Tibial nerve (tissue), 4 donors: ENCODE results near the gene RSPH3.

ENCODE experiments used
- EP300 ChIP-seq, 2 donors: sonication (generic); formaldehyde crosslinking; IDR thresholded peaks; one replicate each; pipeline ENCODE4 v1.6.1; 2017; ENCODE audit warnings: antibody characterized with exemption in 2 of 2, mild to moderate bottlenecking in 1 of 2
- TF ChIP-seq, protein P1 (sequence below), 5 experiments: fragments of 200-600 bp in 3 of 5; fragments of 450-650 bp in 2 of 5; sonication (generic) in 3 of 5; IDR thresholded peaks; one replicate each; pipeline ENCODE4 v1.5.1; 2016 to 2019; ENCODE audit warnings: antibody characterized with exemption in 5 of 5, mild to moderate bottlenecking in 3 of 5, moderate library complexity in 2 of 5

DNA sequence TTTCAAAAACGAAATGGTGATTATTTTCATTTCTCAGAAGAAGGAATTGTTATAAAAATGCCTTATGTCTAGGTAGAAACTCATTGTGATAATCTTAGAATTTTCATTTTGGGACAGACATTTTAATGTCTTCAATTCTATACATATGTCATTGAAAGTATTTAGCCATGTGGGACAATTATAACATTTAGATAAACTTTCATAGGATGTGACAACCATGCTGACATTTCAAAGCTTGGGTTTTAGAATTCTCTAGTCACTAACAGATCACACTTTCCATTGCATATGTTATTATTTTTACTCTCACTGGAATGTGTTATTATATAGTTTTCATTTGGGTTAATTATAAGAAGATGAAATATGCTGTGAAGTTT is 39.9 kb upstream of the RSPH3 start:
- TF ChIP-seq, protein P1, sequence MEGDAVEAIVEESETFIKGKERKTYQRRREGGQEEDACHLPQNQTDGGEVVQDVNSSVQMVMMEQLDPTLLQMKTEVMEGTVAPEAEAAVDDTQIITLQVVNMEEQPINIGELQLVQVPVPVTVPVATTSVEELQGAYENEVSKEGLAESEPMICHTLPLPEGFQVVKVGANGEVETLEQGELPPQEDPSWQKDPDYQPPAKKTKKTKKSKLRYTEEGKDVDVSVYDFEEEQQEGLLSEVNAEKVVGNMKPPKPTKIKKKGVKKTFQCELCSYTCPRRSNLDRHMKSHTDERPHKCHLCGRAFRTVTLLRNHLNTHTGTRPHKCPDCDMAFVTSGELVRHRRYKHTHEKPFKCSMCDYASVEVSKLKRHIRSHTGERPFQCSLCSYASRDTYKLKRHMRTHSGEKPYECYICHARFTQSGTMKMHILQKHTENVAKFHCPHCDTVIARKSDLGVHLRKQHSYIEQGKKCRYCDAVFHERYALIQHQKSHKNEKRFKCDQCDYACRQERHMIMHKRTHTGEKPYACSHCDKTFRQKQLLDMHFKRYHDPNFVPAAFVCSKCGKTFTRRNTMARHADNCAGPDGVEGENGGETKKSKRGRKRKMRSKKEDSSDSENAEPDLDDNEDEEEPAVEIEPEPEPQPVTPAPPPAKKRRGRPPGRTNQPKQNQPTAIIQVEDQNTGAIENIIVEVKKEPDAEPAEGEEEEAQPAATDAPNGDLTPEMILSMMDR (IDR thresholded peaks at IDR 0.05), result no peak
- TF ChIP-seq EP300 (IDR thresholded peaks at IDR 0.05), result no peak
